ENCODE results near the gene CAMSAP3.

The CAMSAP3 gene

GRCh38 chr19:7579182-7579581 lies 16.5 kb upstream of the CAMSAP3 start:
- no peak for DNase-seq

- no peak for DNase-seq
Observed at GRCh38 chr19:7582446-7582845, 13.2 kb upstream of the CAMSAP3 start.

GRCh38 chr19:7589822-7590221 lies 5.8 kb upstream of the CAMSAP3 start:
- no peak for DNase-seq

GRCh38 chr19:7590256-7590655 lies 5.4 kb upstream of the CAMSAP3 start:
- no peak for DNase-seq

GRCh38 chr19:7596211-7596937 lies 711 bp downstream of the CAMSAP3 start:
- DNase-seq = no peak

GRCh38 chr19:7597689-7598088 lies 2.0 kb downstream of the CAMSAP3 start:
- DNase-seq = no peak

- DNase-seq = no peak
Observed at GRCh38 chr19:7598180-7598579, 2.5 kb downstream of the CAMSAP3 start.

GRCh38 chr19:7600721-7601120 lies 5.1 kb downstream of the CAMSAP3 start:
- no peak for DNase-seq

- no peak for DNase-seq
Observed at GRCh38 chr19:7602240-7602934, 6.7 kb downstream of the CAMSAP3 start.

- no peak for DNase-seq
Observed at GRCh38 chr19:7602935-7603497, 7.4 kb downstream of the CAMSAP3 start.

GRCh38 chr19:7603919-7604318 lies 8.3 kb downstream of the CAMSAP3 start:
- DNase-seq = no peak

- DNase-seq = no peak
Observed at GRCh38 chr19:7605490-7606222, 10.0 kb downstream of the CAMSAP3 start.

- no peak for DNase-seq
Observed at GRCh38 chr19:7606289-7606688, 10.6 kb downstream of the CAMSAP3 start.

GRCh38 chr19:7607212-7607873 lies 11.7 kb downstream of the CAMSAP3 start:
- no peak for DNase-seq

GRCh38 chr19:7607874-7608560 lies 12.4 kb downstream of the CAMSAP3 start:
- DNase-seq = no peak

- DNase-seq = no peak
Observed at GRCh38 chr19:7610491-7611240, 15.0 kb downstream of the CAMSAP3 start.

GRCh38 chr19:7611541-7612279 lies 16.0 kb downstream of the CAMSAP3 start:
- DNase-seq = no peak

- no peak for DNase-seq
Observed at GRCh38 chr19:7612282-7613274, 16.9 kb downstream of the CAMSAP3 start.

All from activated effector memory CD4-positive, alpha-beta T cell treated with Interleukin-2 at 50 U/mL for 16 hours (primary cell).